GM12878 (cell line): ENCODE data around the gene SYNDIG1. TPM values are rescaled to one million over a fixed set of nuclear protein-coding genes. Genes with fewer than 3 reads are reported as not detected.

Experiments used
- ATAC-seq: fragments of 200-7000 bp; cut with Tn5 transposase; 3 replicates; pipeline ENCODE4 v1.9.1; 2020; ENCODE audit warnings: mild to moderate bottlenecking, moderate library complexity
- BruUV-seq: library from RNA; stranded (reverse); fragments of 400-500 nt; replicated peaks from 2 replicates; lab custom pipeline; 2021; lab: Mats Ljungman, UMichigan
- CTCF ChIA-PET: fragments of 300-600 bp; sonication (Branson Sonifier 250); formaldehyde crosslinking; extraction: SDS; loops from one replicate; lab custom pipeline; 2021; ENCODE audit warnings: inconsistent platforms; lab: Yijun Ruan, JAX
- POLR2A ChIA-PET: fragments of 350-600 bp; formaldehyde crosslinking; extraction: SDS; loops from one replicate; lab custom pipeline; 2021; ENCODE audit warnings: inconsistent platforms; lab: Charles Lee
- RAD21 ChIA-PET: fragments of 300-600 bp; sonication (Branson Sonifier 250); formaldehyde crosslinking; loops from one replicate; lab custom pipeline; 2023; ENCODE audit warnings: antibody characterized with exemption; ENCODE audit not compliant: unreplicated experiment; lab: Charles Lee
- SMC1A ChIA-PET: fragments of 300-600 bp; sonication (Branson Sonifier 250); formaldehyde crosslinking; loops from one replicate; lab custom pipeline; 2023; ENCODE audit not compliant: unreplicated experiment, uncharacterized antibody; lab: Charles Lee
- DNase-seq: peaks from one replicate; pipeline ENCODE4 v3.0.0-alpha.2; 2011; ENCODE audit warnings: low read depth, low spot score
- FAIRE-seq: peaks from 3 replicates; lab custom pipeline; 2011; peaks lifted over from hg19 to GRCh38; lab: Jason Lieb, UNC
- H2AFZ ChIP-seq: 2 replicates; pipeline ENCODE4 v1.6.0; 2011; ENCODE audit warnings: low read depth, low read length, control low read depth; ENCODE audit not compliant: control insufficient read depth
- H3K27ac ChIP-seq: 2 replicates; pipeline ENCODE4 v1.5.1; 2011; ENCODE audit warnings: control low read depth; ENCODE audit not compliant: control insufficient read depth, insufficient read depth
- H3K27me3 ChIP-seq, 2 experiments: replicated peaks in 1 of 2; 2 replicates each; pipeline versions ENCODE4 v1.6.0 to v1.6.1; 2011; ENCODE audit warnings: low read length in 1 of 2; ENCODE audit not compliant: control insufficient read depth in 2 of 2, insufficient read depth in 2 of 2
- H3K36me3 ChIP-seq, 2 experiments: 2 replicates each; pipeline ENCODE4 v1.5.1; 2011; ENCODE audit warnings: low read length in 1 of 2; ENCODE audit not compliant: control insufficient read depth in 2 of 2, insufficient read depth in 2 of 2
- H3K4me1 ChIP-seq: 2 replicates; pipeline ENCODE4 v1.6.1; 2011; ENCODE audit warnings: mild to moderate bottlenecking, low read length, moderate library complexity, mixed read lengths; ENCODE audit not compliant: control insufficient read depth, insufficient read depth
- H3K4me2 ChIP-seq: 2 replicates; pipeline ENCODE4 v1.6.0; 2011; ENCODE audit warnings: control low read depth; ENCODE audit not compliant: control insufficient read depth, insufficient read depth
- H3K4me3 ChIP-seq: fragments of 200-600 bp; sonication (generic); 2 replicates; pipeline ENCODE4 v1.5.1; 2016
- H3K79me2 ChIP-seq: 2 replicates; pipeline ENCODE4 v1.6.0; 2011; ENCODE audit warnings: low read length; ENCODE audit not compliant: control insufficient read depth, insufficient read depth
- H3K9ac ChIP-seq: 2 replicates; pipeline ENCODE4 v1.8.0; 2011; ENCODE audit warnings: low read length, control low read depth, mixed read lengths; ENCODE audit not compliant: control insufficient read depth, insufficient read depth
- H3K9me3 ChIP-seq: replicated peaks from 3 replicates; pipeline ENCODE4 v1.5.1; 2011; ENCODE audit warnings: mild to moderate bottlenecking, low read length; ENCODE audit not compliant: control insufficient read depth, insufficient read depth
- H4K20me1 ChIP-seq: 2 replicates; pipeline ENCODE4 v1.6.0; 2011; ENCODE audit not compliant: control insufficient read depth, insufficient read depth
- BACH1 ChIP-seq: fragments of 450-650 bp; IDR thresholded peaks from 2 replicates; pipeline ENCODE4 v1.6.1; 2017; ENCODE audit warnings: mild to moderate bottlenecking, borderline replicate concordance
- BCL3 ChIP-seq: IDR thresholded peaks from 2 replicates; pipeline ENCODE4 v1.6.1; 2011; ENCODE audit warnings: borderline replicate concordance, low read depth, mild to moderate bottlenecking, moderate library complexity, low read length; ENCODE audit not compliant: insufficient read depth, poor library complexity, severe bottlenecking
- HCFC1 ChIP-seq: fragments of 150-350 bp; IDR thresholded peaks from 2 replicates; pipeline ENCODE4 v1.6.1; 2014; ENCODE audit warnings: low read length
- NRF1 ChIP-seq: conservative IDR thresholded peaks from 2 replicates; pipeline ENCODE4 v1.6.1; 2011; ENCODE audit warnings: mild to moderate bottlenecking, low read depth, low read length, improper control_type of control experiment
- PRDM15 ChIP-seq: fragments of 450-650 bp; formaldehyde crosslinking; IDR thresholded peaks from 2 replicates; pipeline ENCODE4 v1.4.0; 2020; ENCODE audit warnings: mild to moderate bottlenecking, moderate library complexity
- YBX1 ChIP-seq: fragments of 450-650 bp; IDR thresholded peaks from 2 replicates; pipeline ENCODE4 v1.6.1; 2016; ENCODE audit warnings: antibody characterized with exemption
- ZNF384 ChIP-seq: IDR thresholded peaks from 2 replicates; pipeline ENCODE4 v1.6.1; 2012; ENCODE audit warnings: low read depth, mild to moderate bottlenecking, low read length, improper control_type of control experiment, borderline replicate concordance
- ZNF592 ChIP-seq: fragments of 450-650 bp; IDR thresholded peaks from 2 replicates; pipeline ENCODE4 v1.6.1; 2017; ENCODE audit warnings: mild to moderate bottlenecking, moderate library complexity
- WGBS: methylation state at CpG from one replicate; pipeline ENCODE4 v1.1.6; 2016; ENCODE audit warnings: low lambda C conversion rate; ENCODE audit not compliant: insufficient replicate concordance, insufficient coverage; ENCODE audit errors: missing lambda C conversion rate; 5-methylcytosine and 5-hydroxymethylcytosine counted together
- in situ Hi-C: fragments of 300-500 bp; cut with MboI; formaldehyde crosslinking; loops from 9 replicates; pipeline ENCODE4 v1.14.3; 2018; ENCODE audit warnings: mixed read lengths
- intact Hi-C: fragments of 100-400 bp; cut with micrococcal nuclease; formaldehyde crosslinking; loops from one replicate; pipeline ENCODE4 v1.14.2; 2022; ENCODE audit not compliant: unreplicated experiment
- polyA plus RNA-seq, 11 experiments: library from polyadenylated mRNA; depleted of rRNA in 4 of 11; unstranded in 6 of 11; stranded (reverse) in 5 of 11; fragments of >200 nt; fragmentation: Nextera tagmentation in 4 of 11; fragmentation: Illumina TruSeq in 1 of 11; extraction: Ambion mirVana in 4 of 11; extraction: Trizol in 1 of 11; gene quantifications; 1 replicate in 1 of 11; 2 replicates in 10 of 11; pipeline versions ENCODE4 v1.2.1 to v1.2.3, GENCODE V29; 2011 to 2016; ENCODE audit warnings: inconsistent platforms in 2 of 11, missing spikeins in 2 of 11, low read depth in 1 of 11
- total RNA-seq, 4 experiments: library from RNA; depleted of rRNA in 3 of 4; stranded (reverse); fragments of >200 nt in 3 of 4; fragmentation: Illumina TruSeq in 1 of 4; extraction: Trizol in 1 of 4; gene quantifications; 2 replicates each; pipeline versions ENCODE4 v1.2.1 to v1.2.3, GENCODE V29; 2013 to 2021
- TF ChIP-seq, protein P1 (sequence below): fragments of 450-650 bp; formaldehyde crosslinking; IDR thresholded peaks from 2 replicates; pipeline ENCODE4 v1.5.0; 2022; ENCODE audit warnings: mild to moderate bottlenecking, missing genetic modification characterization

Gene SYNDIG1
- total and polyA plus RNA-seq, 10 of the 15 experiments (the other 5 are each of a cell fraction or from before 2014, with no cell fraction given), result not detected

GRCh38 chr20:24657878-24658620, 188.6 kb downstream of the SYNDIG1 start:
- Histone ChIP-seq H3K4me1 (no peaks in the 10 kb centered on the region), H3K4me2 (no peak overlapping the region), H3K4me3 (no peak overlapping the region), H3K9me3 (no peaks in the 10 kb centered on the region), H4K20me1 (no peaks in the 10 kb centered on the region), H2AFZ (no peak overlapping the region), H3K27me3 (no peaks in the 10 kb centered on the region; a peak in 1 of 4 replicates), H3K36me3 (no peaks in the 10 kb centered on the region), H3K9ac (no peak overlapping the region), H3K79me2 (no peaks in the 10 kb centered on the region), H3K27ac (no peak overlapping the region)
- BruUV-seq, result no TSS peak
- ATAC-seq (no peak), DNase-seq (no peak), FAIRE-seq (no peak)
- ChIA-PET SMC1A (no interaction called here), RAD21 (no interaction called here), POLR2A (no interaction called here), CTCF (no interaction called here)
- in situ Hi-C loops, result no loop called here
- 30% methylated on average over 27 of the region's 27 CpGs for WGBS
- intact Hi-C loops, result no loop called here
- TF ChIP-seq ZNF384, result no peak
- TF ChIP-seq, protein P1, sequence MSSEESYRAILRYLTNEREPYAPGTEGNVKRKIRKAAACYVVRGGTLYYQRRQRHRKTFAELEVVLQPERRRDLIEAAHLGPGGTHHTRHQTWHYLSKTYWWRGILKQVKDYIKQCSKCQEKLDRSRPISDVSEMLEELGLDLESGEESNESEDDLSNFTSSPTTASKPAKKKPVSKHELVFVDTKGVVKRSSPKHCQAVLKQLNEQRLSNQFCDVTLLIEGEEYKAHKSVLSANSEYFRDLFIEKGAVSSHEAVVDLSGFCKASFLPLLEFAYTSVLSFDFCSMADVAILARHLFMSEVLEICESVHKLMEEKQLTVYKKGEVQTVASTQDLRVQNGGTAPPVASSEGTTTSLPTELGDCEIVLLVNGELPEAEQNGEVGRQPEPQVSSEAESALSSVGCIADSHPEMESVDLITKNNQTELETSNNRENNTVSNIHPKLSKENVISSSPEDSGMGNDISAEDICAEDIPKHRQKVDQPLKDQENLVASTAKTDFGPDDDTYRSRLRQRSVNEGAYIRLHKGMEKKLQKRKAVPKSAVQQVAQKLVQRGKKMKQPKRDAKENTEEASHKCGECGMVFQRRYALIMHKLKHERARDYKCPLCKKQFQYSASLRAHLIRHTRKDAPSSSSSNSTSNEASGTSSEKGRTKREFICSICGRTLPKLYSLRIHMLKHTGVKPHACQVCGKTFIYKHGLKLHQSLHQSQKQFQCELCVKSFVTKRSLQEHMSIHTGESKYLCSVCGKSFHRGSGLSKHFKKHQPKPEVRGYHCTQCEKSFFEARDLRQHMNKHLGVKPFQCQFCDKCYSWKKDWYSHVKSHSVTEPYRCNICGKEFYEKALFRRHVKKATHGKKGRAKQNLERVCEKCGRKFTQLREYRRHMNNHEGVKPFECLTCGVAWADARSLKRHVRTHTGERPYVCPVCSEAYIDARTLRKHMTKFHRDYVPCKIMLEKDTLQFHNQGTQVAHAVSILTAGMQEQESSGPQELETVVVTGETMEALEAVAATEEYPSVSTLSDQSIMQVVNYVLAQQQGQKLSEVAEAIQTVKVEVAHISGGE (CRISPR knock-in tag), result no peak
- no peak for TF ChIP-seq BCL3
- no peak for TF ChIP-seq HCFC1
- no peak for TF ChIP-seq PRDM15 (CRISPR knock-in tag)
- no peak for TF ChIP-seq YBX1
- no peak for TF ChIP-seq NRF1
- no peak for TF ChIP-seq BACH1
- TF ChIP-seq ZNF592, result no peak
